ENCODE data around the gene EFNA1.

The EFNA1 gene

GRCh38 chr1:155127105-155127966, at the start of gene EFNA1:
EFNA1 (plus strand) TSS chr1:155127876; CDS start chr1:155127978, 102 bp downstream.
- DNase-seq (ENCODE audit: low read depth), result peak; percentile 62

GRCh38 chr1:155078469-155079209, 49.0 kb upstream of the EFNA1 start, which contains the start of gene EFNA3:
EFNA3 (plus strand) TSS chr1:155078837; CDS start chr1:155078942, 105 bp downstream.
- peak; percentile 58 for DNase-seq (ENCODE audit: low read depth)

- DNase-seq (ENCODE audit: low read depth), result no peak
These were observed 48.5 kb upstream of the EFNA1 start for GRCh38 chr1:155079210-155079486.

GRCh38 chr1:155079487-155080311, 48.0 kb upstream of the EFNA1 start:
- no peak for DNase-seq (ENCODE audit: low read depth)

- peak; percentile 19 for DNase-seq (ENCODE audit: low read depth)
These were observed 47.1 kb upstream of the EFNA1 start for GRCh38 chr1:155080312-155081228.

- DNase-seq (ENCODE audit: low read depth), result peak; percentile 11
These were observed 46.0 kb upstream of the EFNA1 start for GRCh38 chr1:155081472-155082300.

- no peak for DNase-seq (ENCODE audit: low read depth)
These were observed 45.2 kb upstream of the EFNA1 start for GRCh38 chr1:155082301-155083051.

- no peak for DNase-seq (ENCODE audit: low read depth)
These were observed 44.6 kb upstream of the EFNA1 start for GRCh38 chr1:155083052-155083541.

GRCh38 chr1:155083865-155084721, 43.6 kb upstream of the EFNA1 start:
- peak; percentile 50 for DNase-seq (ENCODE audit: low read depth)

GRCh38 chr1:155084722-155085503, 42.8 kb upstream of the EFNA1 start:
- peak; percentile 95 for DNase-seq (ENCODE audit: low read depth)

GRCh38 chr1:155085504-155086127, 42.1 kb upstream of the EFNA1 start:
- peak; percentile 62 for DNase-seq (ENCODE audit: low read depth)

- DNase-seq (ENCODE audit: low read depth), result peak; percentile 50
These were observed 41.4 kb upstream of the EFNA1 start for GRCh38 chr1:155086128-155086741.

- DNase-seq (ENCODE audit: low read depth), result no peak
These were observed 40.7 kb upstream of the EFNA1 start for GRCh38 chr1:155086856-155087535.

- DNase-seq (ENCODE audit: low read depth), result peak; percentile 68
These were observed 36.3 kb upstream of the EFNA1 start for GRCh38 chr1:155091071-155092051.

- no peak for DNase-seq (ENCODE audit: low read depth)
These were observed 35.5 kb upstream of the EFNA1 start for GRCh38 chr1:155092131-155092530.

All from EH (cell line).